Rectal smooth muscle tissue (tissue), 1 donor: Measurements from ENCODE around the gene PAAF1.

Experiments
- H3K27ac ChIP-seq: one replicate; pipeline ENCODE4 v1.7.0; 2013; ENCODE audit warnings: low read depth, low read length, inconsistent platforms
- H3K27me3 ChIP-seq: one replicate; pipeline ENCODE4 v1.7.0; 2013; ENCODE audit warnings: low read length; ENCODE audit not compliant: control insufficient read depth, insufficient read depth
- H3K36me3 ChIP-seq: one replicate; pipeline ENCODE4 v1.7.0; 2013; ENCODE audit warnings: low read length; ENCODE audit not compliant: control insufficient read depth, insufficient read depth
- H3K4me1 ChIP-seq: one replicate; pipeline ENCODE4 v1.7.0; 2013; ENCODE audit warnings: low read length; ENCODE audit not compliant: control insufficient read depth, insufficient read depth
- H3K4me3 ChIP-seq: one replicate; pipeline ENCODE4 v1.7.0; 2013; ENCODE audit warnings: low read length
- H3K9ac ChIP-seq: one replicate; pipeline ENCODE4 v1.7.0; 2013; ENCODE audit warnings: low read length

PAAF1 gene

DNA sequence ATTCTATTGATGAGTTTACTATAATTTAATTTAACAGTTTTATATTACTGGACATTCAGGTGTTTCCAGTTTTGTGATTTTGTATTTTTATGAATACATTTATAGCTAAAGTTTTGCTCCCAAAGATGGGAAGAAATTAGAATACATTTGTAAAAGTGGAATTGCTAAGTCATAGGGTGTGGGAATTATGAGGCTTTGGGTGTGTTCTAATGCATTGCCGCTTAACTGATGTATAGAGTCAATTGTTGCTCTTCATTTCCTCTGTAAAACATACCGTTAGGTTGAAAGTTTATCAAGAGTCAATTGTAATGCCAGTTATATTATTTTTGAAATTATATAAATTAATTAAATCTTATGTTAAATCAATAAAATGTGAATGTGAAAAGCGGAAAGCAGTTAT is 16.2 kb downstream of the PAAF1 start:
- H3K27ac ChIP-seq, result no peak overlapping the region
- H3K27me3 ChIP-seq, result no peaks in the 10 kb centered on the region
- H3K4me3 ChIP-seq, result no peak overlapping the region
- no peak overlapping the region for H3K9ac ChIP-seq
- no peaks in the 10 kb centered on the region for H3K4me1 ChIP-seq
- peaks cover 2% of the 10 kb centered on the region for H3K36me3 ChIP-seq

DNA sequence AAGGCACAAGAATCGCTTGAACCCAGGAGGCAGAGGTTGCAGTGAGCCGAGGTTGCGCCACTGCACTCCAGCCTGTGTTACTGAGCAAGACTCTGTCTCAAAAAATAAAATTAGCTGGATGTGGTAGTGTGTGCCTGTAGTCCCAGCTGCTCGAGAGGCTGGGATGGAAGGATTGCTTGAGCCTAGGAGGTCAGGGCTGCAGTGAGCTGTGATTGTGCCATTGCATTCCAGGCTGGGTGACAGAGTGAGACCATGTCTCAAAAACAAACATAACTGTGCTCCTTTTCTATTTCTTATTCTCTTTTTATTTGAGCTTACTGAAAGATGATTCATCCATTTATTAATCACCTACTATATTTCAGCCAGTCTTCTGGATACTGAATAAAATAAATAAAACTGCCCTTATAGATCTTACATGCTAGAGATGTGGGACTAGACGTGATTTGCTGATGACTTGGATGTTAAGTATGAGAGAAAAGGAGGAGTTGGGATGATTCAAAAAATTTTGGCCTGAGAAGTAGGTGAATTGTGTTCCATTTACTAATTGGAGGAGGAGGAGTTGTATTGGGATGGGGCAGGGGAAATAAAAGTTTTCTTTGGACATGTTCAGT is 18.0 kb downstream of the PAAF1 start:
- Histone ChIP-seq H3K4me3 (no peak overlapping the region), H3K36me3 (peaks cover 6% of the 10 kb centered on the region), H3K9ac (no peak overlapping the region), H3K4me1 (no peaks in the 10 kb centered on the region), H3K27me3 (no peaks in the 10 kb centered on the region), H3K27ac (no peak overlapping the region)

DNA sequence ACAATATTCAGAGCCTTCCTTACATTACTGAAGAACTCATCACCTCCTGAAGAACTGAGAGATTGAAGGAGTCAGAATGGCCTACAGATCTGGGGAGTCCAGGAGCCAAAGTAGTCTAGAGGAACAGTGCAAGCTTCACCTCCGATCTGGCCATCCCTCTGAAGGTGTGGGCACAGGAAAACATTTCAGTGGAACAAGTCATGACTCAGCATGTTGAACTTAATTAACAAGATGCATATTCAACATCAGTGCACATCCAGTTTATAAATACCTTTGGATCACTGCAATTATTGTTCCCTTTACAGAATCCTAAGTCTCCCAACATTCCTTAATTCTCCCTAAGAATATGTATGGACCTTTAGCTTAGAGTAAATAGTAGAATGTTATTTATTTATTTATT is 25.5 kb downstream of the PAAF1 start:
- Histone ChIP-seq H3K9ac (no peak overlapping the region), H3K4me1 (no peaks in the 10 kb centered on the region), H3K36me3 (peaks cover 10% of the 10 kb centered on the region), H3K27me3 (no peaks in the 10 kb centered on the region), H3K27ac (no peak overlapping the region), H3K4me3 (no peak overlapping the region)

DNA sequence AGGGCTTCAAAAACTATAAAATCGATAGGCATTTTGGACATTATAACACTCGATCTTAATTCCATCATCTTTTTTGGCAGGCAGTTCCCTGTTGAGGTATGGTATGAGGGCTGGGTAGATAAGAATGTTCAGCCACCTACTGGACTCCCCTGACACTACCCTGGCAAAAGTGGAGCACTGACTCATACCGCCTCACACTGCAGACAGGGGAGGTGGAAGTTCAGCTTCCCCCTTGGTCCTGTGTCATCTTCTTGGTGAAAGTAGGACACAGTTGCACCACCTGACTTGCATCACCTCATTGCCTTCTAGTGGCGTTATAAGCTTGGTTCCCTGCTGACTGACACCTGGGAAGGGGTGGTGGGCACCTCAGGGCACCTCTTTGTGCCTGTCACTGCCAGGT is 30.4 kb downstream of the PAAF1 start:
- Histone ChIP-seq H3K4me1 (no peaks in the 10 kb centered on the region), H3K4me3 (no peak overlapping the region), H3K36me3 (peaks cover 4% of the 10 kb centered on the region), H3K9ac (no peak overlapping the region), H3K27me3 (no peaks in the 10 kb centered on the region), H3K27ac (no peak overlapping the region)

DNA sequence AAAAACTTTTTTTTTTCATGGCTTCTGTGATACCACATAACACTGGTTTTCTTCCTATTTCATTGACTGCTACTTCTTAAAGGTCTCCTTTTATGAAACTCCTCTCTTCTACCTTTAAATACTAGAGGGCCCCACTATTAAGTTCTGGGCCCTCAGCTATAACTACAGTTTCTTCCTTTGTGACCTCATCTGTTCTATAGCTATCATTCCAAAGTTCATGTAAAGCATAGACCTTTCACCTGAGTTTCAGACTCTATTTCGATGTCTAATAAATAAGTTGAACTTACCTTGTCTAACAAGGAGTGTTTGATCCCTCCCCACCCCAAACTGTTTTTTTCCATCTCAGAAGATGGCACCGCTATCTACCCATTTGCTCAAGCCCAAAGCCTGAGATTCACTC is 35.2 kb downstream of the PAAF1 start:
- no peaks in the 10 kb centered on the region for H3K4me1 ChIP-seq
- H3K27ac ChIP-seq, result no peak overlapping the region
- peaks cover 14% of the 10 kb centered on the region for H3K36me3 ChIP-seq
- no peak overlapping the region for H3K9ac ChIP-seq
- no peak overlapping the region for H3K4me3 ChIP-seq
- H3K27me3 ChIP-seq, result no peaks in the 10 kb centered on the region

DNA sequence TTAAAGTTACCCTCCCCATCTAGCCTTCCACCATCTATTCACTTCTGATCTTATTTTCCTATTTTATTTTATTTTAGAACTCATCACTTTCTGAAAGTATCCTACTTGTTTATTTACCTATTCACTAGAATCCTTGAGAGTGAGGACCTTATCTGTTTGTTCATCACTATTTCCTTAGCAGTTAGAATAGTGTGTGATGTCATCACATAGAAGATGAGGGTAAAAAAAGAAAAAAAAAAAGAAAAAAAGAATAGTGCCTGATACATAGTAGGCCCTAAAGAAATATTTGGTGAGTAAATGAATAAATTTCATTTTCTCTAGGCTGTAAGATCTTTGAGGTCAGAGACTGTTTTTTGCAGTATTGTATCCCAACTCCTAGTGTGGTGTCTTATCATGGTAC is 36.7 kb downstream of the PAAF1 start:
- Histone ChIP-seq H3K4me3 (no peak overlapping the region), H3K36me3 (peaks cover 14% of the 10 kb centered on the region), H3K27ac (no peak overlapping the region), H3K4me1 (no peaks in the 10 kb centered on the region), H3K9ac (no peak overlapping the region), H3K27me3 (no peaks in the 10 kb centered on the region)

DNA sequence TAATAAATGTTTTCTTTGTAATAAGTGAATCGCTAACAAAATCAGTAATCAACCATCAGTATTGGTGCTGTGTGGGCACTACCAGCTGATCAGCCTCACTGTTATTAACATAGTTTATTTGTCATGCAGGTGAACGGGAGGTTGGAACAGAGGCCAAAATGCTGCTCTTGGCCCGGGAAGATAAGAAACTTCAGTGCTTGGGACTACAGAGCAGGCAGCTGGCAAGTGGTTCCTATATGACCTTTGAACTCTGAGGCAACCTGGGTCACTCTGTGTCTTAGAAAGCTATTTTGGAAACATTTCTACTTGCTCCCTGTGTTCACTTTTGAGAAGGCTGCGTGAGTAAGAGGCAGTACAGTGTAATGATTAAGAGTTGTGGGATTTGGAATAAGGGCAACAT is 37.5 kb downstream of the PAAF1 start:
- H3K9ac ChIP-seq, result no peak overlapping the region
- no peaks in the 10 kb centered on the region for H3K27me3 ChIP-seq
- no peaks in the 10 kb centered on the region for H3K4me1 ChIP-seq
- H3K4me3 ChIP-seq, result no peak overlapping the region
- H3K36me3 ChIP-seq, result peaks cover 20% of the 10 kb centered on the region
- H3K27ac ChIP-seq, result no peak overlapping the region

DNA sequence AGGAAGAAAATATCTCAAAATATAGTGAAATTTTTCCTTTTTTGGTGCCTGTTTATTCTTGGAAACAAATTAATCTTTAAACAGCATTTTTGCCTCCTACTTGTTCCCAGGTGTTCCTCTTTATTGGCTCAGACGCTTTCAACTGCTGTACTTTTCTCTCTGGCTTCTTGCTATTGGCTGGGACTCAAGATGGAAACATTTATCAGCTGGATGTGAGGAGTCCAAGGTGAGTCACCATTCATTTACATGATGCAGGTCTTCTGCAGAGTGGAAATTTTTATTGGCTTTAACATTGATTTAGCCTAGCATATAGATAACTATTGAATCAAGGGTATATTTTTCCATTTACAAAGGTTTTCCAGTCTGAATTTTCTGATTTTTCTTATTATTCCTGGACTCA is 39.6 kb downstream of the PAAF1 start:
- no peaks in the 10 kb centered on the region for H3K27me3 ChIP-seq
- no peak overlapping the region for H3K4me3 ChIP-seq
- no peak overlapping the region for H3K9ac ChIP-seq
- H3K27ac ChIP-seq, result no peak overlapping the region
- peaks cover 22% of the 10 kb centered on the region for H3K36me3 ChIP-seq
- no peaks in the 10 kb centered on the region for H3K4me1 ChIP-seq

DNA sequence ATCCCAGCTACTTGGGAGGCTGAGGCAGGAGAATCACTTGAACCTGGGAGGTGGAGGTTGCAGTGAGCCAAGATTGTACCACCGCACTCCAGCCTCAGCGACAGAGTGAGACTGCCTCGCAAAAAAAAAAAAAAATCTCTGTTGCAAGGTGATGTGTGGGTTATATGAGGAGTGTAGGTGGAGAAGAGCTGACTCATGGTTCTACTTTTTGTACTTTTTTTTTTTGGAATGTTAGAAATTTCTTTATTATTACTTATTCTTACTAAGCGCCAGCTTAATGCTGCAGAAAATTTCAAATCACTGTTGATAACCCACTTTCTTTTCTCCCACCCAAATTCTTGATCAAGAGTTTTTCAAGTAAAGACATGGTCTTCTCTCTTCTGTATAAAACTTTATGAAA is 44.4 kb downstream of the PAAF1 start:
- Histone ChIP-seq H3K4me1 (no peaks in the 10 kb centered on the region), H3K4me3 (no peak overlapping the region), H3K27ac (no peak overlapping the region), H3K36me3 (peaks cover 11% of the 10 kb centered on the region), H3K27me3 (no peaks in the 10 kb centered on the region), H3K9ac (no peak overlapping the region)

DNA sequence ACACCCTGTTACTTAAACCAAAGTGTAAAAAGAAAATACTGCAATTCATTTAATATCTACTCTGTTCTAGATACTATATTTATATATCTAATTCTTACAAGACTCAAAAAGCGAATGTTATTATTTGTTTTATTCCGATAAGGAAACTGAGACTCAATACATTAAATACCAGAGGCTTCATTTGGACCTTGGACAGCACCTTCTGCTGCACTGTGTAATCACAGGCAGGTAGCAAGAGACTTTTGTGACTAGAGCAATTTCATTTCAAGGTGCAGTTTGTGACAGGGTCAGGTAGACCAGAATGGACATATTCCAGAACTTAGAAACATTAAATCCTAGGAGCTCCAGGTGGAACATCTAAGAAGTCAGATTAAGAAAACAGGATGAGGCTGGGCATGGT is 52.6 kb downstream of the PAAF1 start:
- no peaks in the 10 kb centered on the region for H3K27me3 ChIP-seq
- H3K4me1 ChIP-seq, result no peaks in the 10 kb centered on the region
- H3K36me3 ChIP-seq, result peaks cover 10% of the 10 kb centered on the region
- H3K4me3 ChIP-seq, result no peak overlapping the region
- H3K27ac ChIP-seq, result no peak overlapping the region
- no peak overlapping the region for H3K9ac ChIP-seq

DNA sequence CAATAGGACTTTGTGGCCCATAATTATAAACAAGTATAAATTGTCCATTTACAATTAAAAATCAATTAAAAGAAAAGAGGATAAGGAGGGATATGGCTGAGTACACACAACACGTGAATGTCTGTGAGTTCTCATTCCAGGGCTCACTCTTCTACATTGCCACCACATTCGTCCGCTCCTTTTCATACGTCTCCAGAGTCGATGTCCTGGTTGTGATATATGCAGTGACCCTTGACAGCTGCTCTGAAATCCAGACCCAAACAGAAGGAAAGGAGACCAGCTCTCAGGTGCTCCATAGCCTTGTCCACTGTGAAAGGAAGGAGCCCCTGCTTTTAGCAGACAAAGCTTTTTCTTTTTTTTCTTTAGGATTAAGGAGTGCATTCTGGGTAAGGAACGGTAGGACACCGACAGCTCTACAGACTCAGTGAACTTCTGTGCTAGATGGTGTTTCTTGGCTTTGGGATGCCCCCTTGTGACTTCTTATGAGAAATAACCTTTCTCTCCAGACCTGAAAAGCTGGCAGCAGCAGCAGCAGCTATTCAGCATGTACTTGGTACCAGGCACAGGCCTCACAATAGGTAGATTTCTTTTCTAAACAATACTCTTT is 54.3 kb downstream of the PAAF1 start:
- no peaks in the 10 kb centered on the region for H3K27me3 ChIP-seq
- no peak overlapping the region for H3K27ac ChIP-seq

DNA sequence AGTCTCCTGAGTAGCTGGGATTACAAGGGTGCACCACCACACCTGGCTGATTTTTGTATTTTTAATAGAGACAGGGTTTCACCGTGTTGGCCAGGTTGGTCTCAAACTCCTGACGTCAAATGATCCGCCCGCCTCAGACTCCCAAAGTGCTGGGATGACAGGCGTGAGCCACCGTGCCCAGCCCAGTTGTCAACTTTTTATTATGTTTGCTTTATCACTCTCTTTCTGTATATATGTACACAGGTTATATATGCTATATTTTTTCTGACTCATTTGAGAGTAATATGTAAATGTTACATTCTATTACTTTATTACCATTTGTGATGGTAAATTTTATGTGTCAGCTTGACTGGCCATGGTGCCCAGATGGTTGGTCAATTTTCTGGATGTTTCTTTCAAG is 55.2 kb downstream of the PAAF1 start:
- Histone ChIP-seq H3K27me3 (no peaks in the 10 kb centered on the region), H3K4me3 (no peak overlapping the region), H3K36me3 (peaks cover 8% of the 10 kb centered on the region), H3K4me1 (no peaks in the 10 kb centered on the region), H3K9ac (no peak overlapping the region), H3K27ac (no peak overlapping the region)

More for the DNA sequence above, 54.3 kb downstream of the PAAF1 start:
- Histone ChIP-seq H3K9ac (no peak overlapping the region), H3K4me1 (no peaks in the 10 kb centered on the region), H3K36me3 (peaks cover 10% of the 10 kb centered on the region), H3K4me3 (no peak overlapping the region)

DNA sequence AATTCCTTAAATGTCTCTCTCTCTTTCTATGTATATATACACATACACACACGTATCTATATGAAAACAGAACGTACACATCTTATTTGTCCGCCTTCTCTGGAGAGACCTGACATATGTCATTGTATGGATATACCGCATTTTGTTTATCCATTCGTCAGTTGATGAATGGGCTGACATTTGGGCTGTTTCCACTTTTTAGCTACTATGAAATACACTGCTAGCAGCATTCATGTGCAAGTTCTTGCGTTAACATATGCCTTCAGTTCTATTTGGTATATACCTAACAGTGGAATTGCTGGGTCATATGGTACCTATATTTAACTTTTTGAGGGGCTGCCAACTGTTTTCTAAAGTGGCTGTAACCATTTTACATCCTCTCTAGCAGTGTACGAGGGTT is 56.0 kb downstream of the PAAF1 start:
- H3K4me1 ChIP-seq, result no peaks in the 10 kb centered on the region
- no peak overlapping the region for H3K9ac ChIP-seq
- H3K36me3 ChIP-seq, result peaks cover 4% of the 10 kb centered on the region
- no peak overlapping the region for H3K4me3 ChIP-seq
- H3K27ac ChIP-seq, result no peak overlapping the region
- H3K27me3 ChIP-seq, result no peaks in the 10 kb centered on the region
